IPS-11a (cell line): Measurements from ENCODE around the gene ZNF594.
"Not testable (repeated sequence)": the region's sequence is repeated elsewhere in the genome, so short reads cannot be mapped to it uniquely, and the experiment has no call there.

Experiments used
- H3K4me3 ChIP-seq: one replicate; pipeline ENCODE4 v1.5.1; 2013; ENCODE audit warnings: low read depth, low read length, control low read depth

ZNF594 gene

DNA sequence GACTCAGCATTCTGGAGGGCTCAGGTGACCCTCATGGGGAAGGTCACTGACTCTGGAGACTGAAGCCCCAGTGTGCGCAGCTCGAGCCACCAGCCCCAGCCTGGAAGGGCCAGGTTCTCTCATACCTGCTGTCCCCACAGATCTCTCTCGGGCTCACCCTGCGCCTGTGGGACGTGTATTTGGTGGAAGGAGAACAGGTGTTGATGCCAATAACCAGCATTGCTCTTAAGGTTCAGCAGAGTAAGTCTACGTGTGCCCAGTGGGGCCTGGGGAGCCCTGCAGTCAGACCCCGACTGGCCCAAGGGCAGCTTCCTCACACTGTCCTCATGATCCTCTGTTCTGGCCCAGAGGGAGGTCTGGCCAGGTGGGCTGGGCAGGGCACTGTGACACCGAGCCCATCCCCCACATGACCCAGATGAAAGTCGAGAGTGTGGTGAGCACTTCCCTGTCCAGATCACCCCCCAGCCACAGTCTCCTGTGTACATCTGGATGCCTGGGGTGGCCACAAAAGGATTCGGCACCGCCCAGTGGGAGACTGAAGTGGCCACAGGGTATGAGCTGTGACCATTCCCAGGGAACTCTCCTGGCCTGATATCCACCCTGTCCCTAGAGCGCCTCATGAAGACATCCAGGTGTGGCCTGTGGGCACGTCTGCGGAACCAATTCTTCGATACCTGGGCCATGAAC is 54.0 kb downstream of the ZNF594 start:
- not testable (repeated sequence) for H3K4me3 ChIP-seq

DNA sequence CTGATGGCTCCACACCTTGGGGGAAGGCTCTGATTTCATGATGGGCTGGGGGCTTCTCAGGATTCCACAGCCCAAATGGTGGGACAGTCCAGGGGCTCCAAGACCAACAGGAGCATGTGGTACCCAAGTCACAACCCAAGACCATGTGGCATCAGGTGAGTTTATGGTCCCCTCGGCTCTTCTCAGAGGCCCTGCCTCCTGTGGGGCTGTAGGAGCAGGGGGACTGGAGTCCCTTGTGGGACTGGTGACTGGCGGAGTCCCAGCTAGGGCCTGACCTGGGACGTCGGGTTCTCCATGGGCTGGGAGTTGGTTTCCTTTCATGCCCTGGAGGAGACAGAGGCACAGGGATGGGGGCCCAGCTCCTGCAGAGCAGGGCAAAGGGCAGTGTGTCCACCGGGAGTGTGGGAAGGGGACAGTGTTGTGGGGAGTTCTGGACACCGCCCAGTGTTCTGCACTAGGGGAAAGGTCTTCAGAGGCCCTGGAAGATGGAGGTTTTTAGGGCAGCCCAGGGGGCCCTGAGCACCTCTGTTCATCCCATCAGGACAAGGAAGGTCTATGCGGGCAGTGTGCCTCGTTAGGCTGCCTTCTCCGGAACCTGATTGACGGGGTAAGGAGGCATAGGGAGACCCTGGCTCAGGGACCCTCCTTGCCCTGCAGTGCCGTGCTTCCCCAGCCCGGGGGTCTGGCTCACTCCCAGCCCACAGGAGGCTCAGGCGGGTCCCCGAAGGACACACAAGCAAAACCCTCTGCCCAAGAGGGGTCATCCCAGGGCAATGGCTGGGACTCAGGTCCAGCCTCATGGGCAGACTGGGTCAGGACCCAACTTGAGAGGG is 54.9 kb downstream of the ZNF594 start:
- not testable (repeated sequence) for H3K4me3 ChIP-seq

DNA sequence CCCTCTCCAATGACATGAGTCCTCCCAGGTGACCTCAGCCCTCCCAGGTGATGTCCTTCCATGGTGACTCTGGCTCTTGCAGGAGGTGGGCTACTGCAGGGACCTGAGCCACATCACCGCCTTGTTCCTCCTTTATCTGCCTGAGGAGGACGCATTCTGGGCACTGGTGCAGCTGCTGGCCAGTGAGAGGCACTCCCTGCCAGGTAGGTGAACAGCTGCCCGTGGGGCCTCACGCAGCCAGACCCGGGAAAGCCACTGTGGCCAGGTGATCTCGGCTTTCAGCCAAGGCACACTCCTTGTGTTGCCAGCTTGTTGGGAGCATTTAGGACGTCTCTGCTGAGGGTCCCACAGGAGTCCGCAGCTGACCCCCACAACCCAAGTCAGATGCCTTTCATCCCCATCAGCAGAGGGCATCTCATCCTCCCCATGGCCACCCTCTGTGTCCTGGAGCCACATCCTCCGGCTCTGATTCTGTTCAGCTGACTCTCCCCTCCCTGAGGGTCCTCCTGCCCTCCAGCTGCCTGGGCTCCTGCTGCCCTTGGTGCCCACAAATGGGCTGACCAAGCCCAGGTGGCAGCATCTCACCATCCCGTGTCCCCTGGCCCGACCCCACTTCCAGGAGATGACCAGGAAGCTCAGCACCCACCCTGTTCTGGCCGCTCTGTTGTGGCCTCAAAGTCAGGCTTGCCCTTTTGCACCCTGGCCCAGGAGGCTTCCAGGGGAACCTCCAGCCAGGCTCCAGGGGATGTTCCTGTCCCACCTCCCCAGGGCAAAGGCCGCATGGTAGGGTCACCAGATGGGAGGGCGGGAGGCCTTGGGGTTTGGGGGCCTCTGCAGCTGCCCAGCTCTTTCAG is 55.7 kb downstream of the ZNF594 start:
- no peak overlapping the region for H3K4me3 ChIP-seq

DNA sequence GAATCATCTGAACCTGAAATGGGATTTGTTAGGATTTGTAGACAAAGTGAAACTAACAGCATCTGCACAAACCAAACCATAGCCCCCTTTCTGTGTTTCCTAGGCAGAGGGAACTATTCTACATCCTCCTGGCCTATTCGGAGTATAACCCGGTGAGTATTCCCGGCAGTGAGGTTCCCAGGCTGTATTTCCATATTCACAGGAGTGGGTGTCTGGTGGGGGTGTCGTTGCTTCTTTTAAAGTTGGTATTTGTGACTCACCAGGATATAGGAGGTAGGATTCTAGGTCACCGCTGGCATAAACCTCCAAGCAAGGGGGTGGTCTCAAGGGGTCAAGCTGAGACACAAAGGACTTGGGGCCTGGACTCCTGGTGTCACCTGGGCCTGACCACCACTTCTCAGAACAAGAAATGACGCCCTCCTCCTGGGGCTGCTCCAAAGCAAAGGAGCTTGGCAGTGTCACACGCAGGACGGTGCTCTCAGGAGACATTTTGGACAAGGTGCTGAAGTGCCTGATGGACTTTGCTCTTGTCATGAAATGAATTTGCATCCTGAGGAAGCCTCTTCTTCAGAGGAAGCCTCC is 56.4 kb downstream of the ZNF594 start:
- not testable (repeated sequence) for H3K4me3 ChIP-seq

DNA sequence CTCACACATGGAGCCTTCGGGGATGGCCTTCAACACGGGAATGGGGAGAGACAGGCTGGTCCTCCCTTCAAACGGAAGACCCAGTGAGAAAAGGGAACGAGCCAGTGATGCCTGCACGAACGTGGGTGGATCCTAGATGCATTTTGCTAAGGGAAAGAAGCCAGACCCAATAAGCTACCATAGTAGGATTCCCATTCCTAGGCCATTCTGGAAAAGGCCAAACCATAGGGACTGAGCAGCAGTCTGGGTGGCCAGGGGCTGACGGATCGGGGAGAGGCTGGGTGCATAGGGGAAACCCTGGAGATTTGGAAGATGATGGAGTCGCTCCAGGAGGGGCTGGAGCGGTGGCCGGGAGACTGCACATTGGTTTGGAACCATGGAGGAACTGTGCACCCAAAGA is 57.1 kb downstream of the ZNF594 start:
- not testable (repeated sequence) for H3K4me3 ChIP-seq

DNA sequence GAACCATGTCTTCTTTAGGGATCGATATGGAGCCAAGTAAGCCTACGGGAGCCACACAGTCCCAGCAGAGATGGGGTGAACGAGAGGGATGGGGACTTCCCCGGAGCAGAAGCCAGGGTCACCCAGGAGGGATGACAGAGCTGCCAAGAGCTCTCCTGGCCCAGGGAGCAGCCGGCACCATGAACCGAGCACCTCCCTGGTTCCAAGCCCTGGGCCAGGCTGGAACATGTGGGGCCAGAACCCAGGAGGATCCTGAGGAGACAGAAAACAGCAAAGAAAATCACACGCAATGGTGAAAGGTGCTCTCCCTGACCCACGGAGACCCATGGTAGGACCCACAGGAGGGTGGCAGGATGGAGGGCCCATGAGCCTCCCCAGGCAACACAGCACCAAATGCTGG is 57.7 kb downstream of the ZNF594 start:
- H3K4me3 ChIP-seq = not testable (repeated sequence)

DNA sequence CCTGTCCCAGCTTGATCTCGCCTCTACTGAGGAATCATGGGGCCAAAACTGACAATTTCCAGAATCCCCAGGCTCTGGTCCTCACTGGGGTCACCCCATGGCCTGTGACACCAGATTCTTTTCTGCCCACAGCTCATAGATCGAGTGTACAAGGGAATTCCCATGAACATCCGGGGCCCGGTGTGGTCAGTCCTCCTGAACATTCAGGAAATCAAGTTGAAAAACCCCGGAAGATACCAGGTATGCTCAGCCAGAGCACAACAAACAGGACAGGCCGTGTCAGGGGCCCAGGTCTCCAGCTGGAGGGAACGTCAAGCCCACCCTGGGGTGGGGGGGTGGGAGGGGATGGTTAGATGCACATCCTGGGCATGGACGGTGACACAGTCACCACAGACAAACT is 58.4 kb downstream of the ZNF594 start:
- no peak overlapping the region for H3K4me3 ChIP-seq

DNA sequence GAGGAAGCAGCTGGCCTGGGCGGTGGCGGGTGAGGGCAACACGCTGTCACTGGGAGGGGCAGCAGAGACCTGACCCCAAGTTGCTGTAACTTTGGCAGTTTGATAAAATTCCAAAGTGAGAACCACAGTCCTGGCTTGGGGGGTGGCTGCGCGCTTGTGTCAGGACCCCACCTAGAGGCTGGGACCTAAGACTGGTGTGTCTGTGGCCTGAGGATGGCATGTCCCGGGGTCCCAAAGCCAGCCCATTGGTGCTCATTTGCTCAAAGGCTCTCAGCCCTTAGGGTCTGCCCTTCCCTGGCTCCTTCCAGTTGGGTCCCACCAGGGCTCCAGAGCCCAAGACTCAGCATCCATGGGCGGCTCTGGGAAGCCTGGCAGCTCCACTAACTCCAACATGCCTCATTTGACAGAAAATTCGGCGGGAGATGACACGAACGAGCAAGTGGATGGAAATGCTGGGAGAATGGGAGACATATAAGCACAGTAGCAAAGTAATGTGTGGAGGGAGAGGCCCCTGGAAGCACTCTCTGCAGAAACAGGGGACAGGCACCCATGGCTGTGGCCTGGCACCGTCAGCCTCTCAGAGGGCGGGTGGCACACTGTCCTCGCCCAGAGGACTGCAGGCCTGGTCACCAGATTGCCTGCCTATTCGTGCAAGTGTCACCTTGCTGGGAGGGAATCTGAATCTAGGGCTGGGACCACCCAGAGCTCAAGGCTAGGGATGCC is 59.0 kb downstream of the ZNF594 start:
- H3K4me3 ChIP-seq = not testable (repeated sequence)

DNA sequence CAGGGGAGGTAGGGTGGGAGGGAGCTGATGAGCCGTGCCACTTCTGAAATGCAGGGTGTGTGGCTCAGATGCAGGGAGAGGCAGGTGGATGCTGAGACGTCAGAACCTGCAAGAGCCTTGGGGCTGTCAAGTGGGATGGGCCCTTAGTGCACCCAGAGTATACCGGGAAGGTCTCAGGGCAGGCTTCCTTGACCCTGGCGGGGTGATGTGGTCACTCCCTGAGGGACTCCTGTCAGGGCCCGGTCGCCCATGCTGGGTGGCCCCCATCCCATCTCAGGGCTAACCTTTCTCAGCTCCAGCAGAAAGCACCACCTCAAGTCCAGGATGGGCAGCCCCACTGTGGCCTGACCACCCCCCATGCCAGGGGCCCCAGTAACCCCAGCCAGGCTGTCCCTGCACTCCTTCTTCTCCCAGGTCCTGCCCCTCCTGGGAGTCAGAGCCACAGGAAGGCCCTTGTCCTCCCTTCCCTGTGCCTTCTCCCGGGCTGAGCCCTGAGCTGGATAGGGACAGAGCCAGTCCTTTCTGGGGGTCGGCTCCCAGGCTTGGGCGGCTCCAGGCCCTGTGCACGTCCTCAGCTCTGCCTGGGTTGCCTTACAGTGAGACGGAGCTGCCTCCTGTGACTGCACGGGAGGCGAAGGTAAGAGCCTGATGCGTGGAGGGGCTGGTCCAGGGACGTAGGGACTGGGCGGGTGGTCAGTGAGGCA is 59.7 kb downstream of the ZNF594 start:
- H3K4me3 ChIP-seq = not testable (repeated sequence)

DNA sequence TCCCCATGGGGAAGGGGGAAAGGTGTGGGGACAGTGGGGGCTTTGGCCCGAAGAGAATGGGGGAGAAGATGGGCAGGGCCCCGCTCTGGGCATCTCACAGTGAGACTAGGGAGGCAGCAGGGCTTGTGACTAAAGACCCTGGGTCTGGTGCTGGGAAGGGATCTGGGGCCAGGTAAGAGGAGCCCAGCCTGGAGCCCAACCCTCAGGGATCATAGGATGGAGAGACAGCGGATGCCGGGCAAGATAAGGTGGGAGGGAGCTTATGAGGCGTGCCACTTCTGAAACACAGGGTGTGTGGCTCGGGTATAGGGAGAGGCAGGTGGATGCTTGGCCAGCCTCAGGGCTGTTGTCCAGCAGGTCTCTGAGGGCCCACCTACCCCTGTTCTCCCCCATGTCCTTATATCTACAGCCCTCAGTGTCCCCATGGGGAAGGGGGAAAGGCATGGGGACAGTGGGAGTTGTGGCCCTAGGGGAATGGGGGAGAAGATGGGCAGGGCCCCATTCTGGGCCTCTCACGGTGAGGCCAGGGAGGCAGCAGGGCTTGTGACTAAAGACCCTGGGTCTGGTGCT is 60.4 kb downstream of the ZNF594 start:
- H3K4me3 ChIP-seq = no peak overlapping the region

DNA sequence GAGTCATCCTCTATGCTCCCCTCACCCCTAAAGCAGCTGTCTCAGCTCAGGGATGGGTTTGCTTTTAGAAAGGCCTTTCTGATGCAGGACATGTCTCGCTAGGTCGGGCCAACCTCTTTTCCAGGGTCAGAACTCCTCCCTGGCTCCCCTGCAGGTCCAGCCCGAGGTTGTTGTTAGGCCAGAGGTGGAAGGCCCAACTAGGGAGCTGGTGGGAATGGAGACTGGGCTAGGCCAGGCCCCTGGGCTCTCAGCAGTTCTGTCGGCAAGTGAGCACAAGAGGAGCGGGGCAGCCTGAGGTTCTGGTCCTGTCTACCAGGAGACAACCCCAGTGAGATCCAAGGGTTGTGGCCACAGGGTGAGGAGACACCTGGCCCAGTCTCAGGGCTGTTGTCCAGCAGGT is 61.0 kb downstream of the ZNF594 start:
- H3K4me3 ChIP-seq = not testable (repeated sequence)

DNA sequence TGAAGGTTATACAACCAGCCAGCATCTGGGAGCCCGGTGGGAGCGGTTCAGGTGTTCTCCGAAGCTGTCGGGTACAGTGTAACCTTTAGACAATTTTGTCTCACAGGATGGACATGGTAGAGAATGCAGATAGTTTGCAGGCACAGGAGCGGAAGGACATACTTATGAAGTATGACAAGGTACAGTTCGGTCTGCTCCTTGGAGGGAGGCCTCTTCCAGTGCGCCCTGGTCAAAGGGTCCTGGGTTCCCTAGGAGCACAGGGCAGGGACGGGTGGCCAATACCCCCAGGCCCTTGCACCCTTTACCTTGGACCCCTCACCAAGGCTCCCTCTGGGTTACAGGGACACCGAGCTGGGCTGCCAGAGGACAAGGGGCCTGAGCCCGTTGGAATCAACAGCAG is 61.4 kb downstream of the ZNF594 start:
- H3K4me3 ChIP-seq = not testable (repeated sequence)

DNA sequence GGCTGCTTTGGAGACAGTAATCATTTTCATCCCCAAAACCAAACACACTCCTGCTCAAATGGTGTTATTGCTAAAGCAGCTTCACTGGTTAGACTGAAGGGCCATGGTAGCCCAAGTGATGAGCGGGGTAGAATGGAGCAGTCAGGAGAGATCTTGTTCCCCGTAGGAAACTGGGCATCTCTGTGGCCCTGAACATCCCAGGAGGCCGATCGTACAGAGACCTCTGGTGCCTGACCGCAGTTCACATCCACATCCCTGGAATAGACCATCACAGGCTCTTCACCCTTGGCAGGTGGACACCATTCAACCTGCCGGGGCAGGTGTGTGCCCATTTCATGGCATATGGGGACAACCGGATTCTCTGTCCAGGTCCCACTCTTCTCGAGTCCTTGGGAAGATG is 61.9 kb downstream of the ZNF594 start:
- not testable (repeated sequence) for H3K4me3 ChIP-seq
